Measurements from ENCODE around the gene MAPK8. TPM values are rescaled to one million over a fixed set of nuclear protein-coding genes. Genes with fewer than 3 reads are reported as not detected.

The MAPK8 gene
- total RNA-seq = 44.4 TPM

GRCh38 chr10:48306265-48306869, at the start of gene MAPK8:
MAPK8 (plus strand) TSS chr10:48306677; CDS start chr10:48401661, 94,984 bp downstream.
- Histone ChIP-seq H3K36me3 (ENCODE audit: control insufficient read depth in 3 of 3, insufficient read depth in 3 of 3, low read length in 3 of 3) (no peaks in the 10 kb centered on the region), H3K4me3 (ENCODE audit: low read length in 3 of 3) (peak within 1 kb of the TSS; percentile 78 to 81 (median 79)), H3K4me1 (ENCODE audit: control insufficient read depth in 3 of 3, insufficient read depth in 3 of 3, low read length in 3 of 3) (peaks cover 6 to 13% (median 9%) of the 10 kb centered on the region in 3 donors), H3K9me3 (ENCODE audit: control insufficient read depth in 3 of 3, low read length in 3 of 3) (no peaks in the 10 kb centered on the region), H3K27me3 (ENCODE audit: control insufficient read depth in 3 of 3, insufficient read depth in 3 of 3, low read length in 3 of 3) (no peaks in the 10 kb centered on the region), H3K9ac (ENCODE audit: low read depth in 1 of 3, low read length in 3 of 3) (peak within 1 kb of the TSS; percentile 81 to 87 (median 83)), H3K27ac (ENCODE audit: low read depth, low read length) (peak within 1 kb of the TSS; percentile 85)

GRCh38 chr10:48257407-48257961, 49.0 kb upstream of the MAPK8 start:
- H3K4me3 ChIP-seq (ENCODE audit: low read length in 3 of 3) = no peak overlapping the region
- no peak overlapping the region for H3K9ac ChIP-seq (ENCODE audit: low read depth in 1 of 3, low read length in 3 of 3)
- H3K27me3 ChIP-seq (ENCODE audit: control insufficient read depth in 3 of 3, insufficient read depth in 3 of 3, low read length in 3 of 3) = no peaks in the 10 kb centered on the region
- H3K36me3 ChIP-seq (ENCODE audit: control insufficient read depth in 3 of 3, insufficient read depth in 3 of 3, low read length in 3 of 3) = no peaks in the 10 kb centered on the region
- H3K27ac ChIP-seq (ENCODE audit: low read depth, low read length) = no peak overlapping the region
- no peaks in the 10 kb centered on the region for H3K9me3 ChIP-seq (ENCODE audit: control insufficient read depth in 3 of 3, low read length in 3 of 3)
- no peaks in the 10 kb centered on the region for H3K4me1 ChIP-seq (ENCODE audit: control insufficient read depth in 3 of 3, insufficient read depth in 3 of 3, low read length in 3 of 3)

- Histone ChIP-seq H3K4me1 (ENCODE audit: control insufficient read depth in 3 of 3, insufficient read depth in 3 of 3, low read length in 3 of 3) (no peaks in the 10 kb centered on the region), H3K36me3 (ENCODE audit: control insufficient read depth in 3 of 3, insufficient read depth in 3 of 3, low read length in 3 of 3) (no peaks in the 10 kb centered on the region), H3K9ac (ENCODE audit: low read depth in 1 of 3, low read length in 3 of 3) (no peak overlapping the region), H3K4me3 (ENCODE audit: low read length in 3 of 3) (no peak overlapping the region), H3K27me3 (ENCODE audit: control insufficient read depth in 3 of 3, insufficient read depth in 3 of 3, low read length in 3 of 3) (no peaks in the 10 kb centered on the region), H3K27ac (ENCODE audit: low read depth, low read length) (no peak overlapping the region), H3K9me3 (ENCODE audit: control insufficient read depth in 3 of 3, low read length in 3 of 3) (no peaks in the 10 kb centered on the region)
Observed at GRCh38 chr10:48258105-48258504, 48.4 kb upstream of the MAPK8 start.

- H3K4me1 ChIP-seq (ENCODE audit: control insufficient read depth in 3 of 3, insufficient read depth in 3 of 3, low read length in 3 of 3) = no peaks in the 10 kb centered on the region
- H3K36me3 ChIP-seq (ENCODE audit: control insufficient read depth in 3 of 3, insufficient read depth in 3 of 3, low read length in 3 of 3) = no peaks in the 10 kb centered on the region
- H3K27ac ChIP-seq (ENCODE audit: low read depth, low read length) = no peak overlapping the region
- no peak overlapping the region for H3K4me3 ChIP-seq (ENCODE audit: low read length in 3 of 3)
- peaks cover 0 to 2% (median 0%) of the 10 kb centered on the region in 3 donors for H3K27me3 ChIP-seq (ENCODE audit: control insufficient read depth in 3 of 3, insufficient read depth in 3 of 3, low read length in 3 of 3)
- H3K9me3 ChIP-seq (ENCODE audit: control insufficient read depth in 3 of 3, low read length in 3 of 3) = peaks cover 0 to 2% (median 0%) of the 10 kb centered on the region in 3 donors
- H3K9ac ChIP-seq (ENCODE audit: low read depth in 1 of 3, low read length in 3 of 3) = no peak overlapping the region
Observed at GRCh38 chr10:48266528-48266927, 39.9 kb upstream of the MAPK8 start.

GRCh38 chr10:48271047-48271730, 35.3 kb upstream of the MAPK8 start:
- H3K27me3 ChIP-seq (ENCODE audit: control insufficient read depth in 3 of 3, insufficient read depth in 3 of 3, low read length in 3 of 3) = peaks cover 0 to 2% (median 0%) of the 10 kb centered on the region in 3 donors
- no peak overlapping the region for H3K4me3 ChIP-seq (ENCODE audit: low read length in 3 of 3)
- H3K4me1 ChIP-seq (ENCODE audit: control insufficient read depth in 3 of 3, insufficient read depth in 3 of 3, low read length in 3 of 3) = no peaks in the 10 kb centered on the region
- H3K9ac ChIP-seq (ENCODE audit: low read depth in 1 of 3, low read length in 3 of 3) = no peak overlapping the region
- H3K9me3 ChIP-seq (ENCODE audit: control insufficient read depth in 3 of 3, low read length in 3 of 3) = peaks cover 0 to 2% (median 0%) of the 10 kb centered on the region in 3 donors
- H3K27ac ChIP-seq (ENCODE audit: low read depth, low read length) = no peak overlapping the region
- H3K36me3 ChIP-seq (ENCODE audit: control insufficient read depth in 3 of 3, insufficient read depth in 3 of 3, low read length in 3 of 3) = no peaks in the 10 kb centered on the region

GRCh38 chr10:48272682-48273081, 33.8 kb upstream of the MAPK8 start:
- Histone ChIP-seq H3K36me3 (ENCODE audit: control insufficient read depth in 3 of 3, insufficient read depth in 3 of 3, low read length in 3 of 3) (no peaks in the 10 kb centered on the region), H3K4me1 (ENCODE audit: control insufficient read depth in 3 of 3, insufficient read depth in 3 of 3, low read length in 3 of 3) (no peaks in the 10 kb centered on the region), H3K27me3 (ENCODE audit: control insufficient read depth in 3 of 3, insufficient read depth in 3 of 3, low read length in 3 of 3) (peaks cover 0 to 2% (median 0%) of the 10 kb centered on the region in 3 donors), H3K4me3 (ENCODE audit: low read length in 3 of 3) (no peak overlapping the region), H3K9ac (ENCODE audit: low read depth in 1 of 3, low read length in 3 of 3) (no peak overlapping the region), H3K9me3 (ENCODE audit: control insufficient read depth in 3 of 3, low read length in 3 of 3) (no peaks in the 10 kb centered on the region), H3K27ac (ENCODE audit: low read depth, low read length) (no peak overlapping the region)

GRCh38 chr10:48273741-48274140, 32.7 kb upstream of the MAPK8 start:
- Histone ChIP-seq H3K36me3 (ENCODE audit: control insufficient read depth in 3 of 3, insufficient read depth in 3 of 3, low read length in 3 of 3) (no peaks in the 10 kb centered on the region), H3K4me1 (ENCODE audit: control insufficient read depth in 3 of 3, insufficient read depth in 3 of 3, low read length in 3 of 3) (no peaks in the 10 kb centered on the region), H3K9ac (ENCODE audit: low read depth in 1 of 3, low read length in 3 of 3) (no peak overlapping the region), H3K9me3 (ENCODE audit: control insufficient read depth in 3 of 3, low read length in 3 of 3) (no peaks in the 10 kb centered on the region), H3K27ac (ENCODE audit: low read depth, low read length) (no peak overlapping the region), H3K27me3 (ENCODE audit: control insufficient read depth in 3 of 3, insufficient read depth in 3 of 3, low read length in 3 of 3) (peaks cover 0 to 2% (median 0%) of the 10 kb centered on the region in 3 donors), H3K4me3 (ENCODE audit: low read length in 3 of 3) (no peak overlapping the region)

- H3K4me3 ChIP-seq (ENCODE audit: low read length in 3 of 3) = no peak within 1 kb of the TSS
- H3K27me3 ChIP-seq (ENCODE audit: control insufficient read depth in 3 of 3, insufficient read depth in 3 of 3, low read length in 3 of 3) = peaks cover 0 to 2% (median 0%) of the 10 kb centered on the region in 3 donors
- H3K4me1 ChIP-seq (ENCODE audit: control insufficient read depth in 3 of 3, insufficient read depth in 3 of 3, low read length in 3 of 3) = no peaks in the 10 kb centered on the region
- H3K27ac ChIP-seq (ENCODE audit: low read depth, low read length) = no peak within 1 kb of the TSS
- no peak within 1 kb of the TSS for H3K9ac ChIP-seq (ENCODE audit: low read depth in 1 of 3, low read length in 3 of 3)
- H3K36me3 ChIP-seq (ENCODE audit: control insufficient read depth in 3 of 3, insufficient read depth in 3 of 3, low read length in 3 of 3) = no peaks in the 10 kb centered on the region
- H3K9me3 ChIP-seq (ENCODE audit: control insufficient read depth in 3 of 3, low read length in 3 of 3) = no peaks in the 10 kb centered on the region
Observed at GRCh38 chr10:48274636-48275035, 31.8 kb upstream of the MAPK8 start, which contains the start of gene FRMPD2. FRMPD2 (minus strand) TSS chr10:48274696; CDS start chr10:48274567, 129 bp downstream.

GRCh38 chr10:48277093-48277492, 29.4 kb upstream of the MAPK8 start:
- H3K4me3 ChIP-seq (ENCODE audit: low read length in 3 of 3) = no peak overlapping the region
- no peaks in the 10 kb centered on the region for H3K36me3 ChIP-seq (ENCODE audit: control insufficient read depth in 3 of 3, insufficient read depth in 3 of 3, low read length in 3 of 3)
- no peaks in the 10 kb centered on the region for H3K27me3 ChIP-seq (ENCODE audit: control insufficient read depth in 3 of 3, insufficient read depth in 3 of 3, low read length in 3 of 3)
- H3K9me3 ChIP-seq (ENCODE audit: control insufficient read depth in 3 of 3, low read length in 3 of 3) = no peaks in the 10 kb centered on the region
- no peak overlapping the region for H3K27ac ChIP-seq (ENCODE audit: low read depth, low read length)
- H3K4me1 ChIP-seq (ENCODE audit: control insufficient read depth in 3 of 3, insufficient read depth in 3 of 3, low read length in 3 of 3) = no peaks in the 10 kb centered on the region
- H3K9ac ChIP-seq (ENCODE audit: low read depth in 1 of 3, low read length in 3 of 3) = no peak overlapping the region
